HG03196 (cell line): ENCODE results near the gene TBCB.
"Not testable (repeated sequence)": the region's sequence is repeated elsewhere in the genome, so short reads cannot be mapped to it uniquely, and the experiment has no call there.

Experiments
- ATAC-seq: cut with Tn5 transposase; IDR thresholded peaks from one replicate; pipeline ENCODE4 v1.9.1; 2021; ENCODE audit not compliant: unreplicated experiment

The TBCB gene

GRCh38 chr19:36115453-36116343 is at the start of gene TBCB:
TSS of gene TBCB (plus strand) at chr19:36115468. CDS start at chr19:36115561, 93 bp downstream.
- ATAC-seq: no peak

GRCh38 chr19:36067681-36068080 is 47.6 kb upstream of the TBCB start:
- ATAC-seq: no peak

GRCh38 chr19:36068810-36069499 is 46.3 kb upstream of the TBCB start:
- ATAC-seq: not testable (repeated sequence)

GRCh38 chr19:36072081-36072480 is 43.2 kb upstream of the TBCB start:
- no peak for ATAC-seq

- ATAC-seq: no peak
Observed at GRCh38 chr19:36073121-36073876, 42.0 kb upstream of the TBCB start.

- ATAC-seq: no peak
Observed at GRCh38 chr19:36079389-36079945, 35.8 kb upstream of the TBCB start.

GRCh38 chr19:36081385-36081784 is 33.9 kb upstream of the TBCB start:
- no peak for ATAC-seq

GRCh38 chr19:36081894-36082293 is 33.4 kb upstream of the TBCB start:
- ATAC-seq: no peak

GRCh38 chr19:36082916-36083315 is 32.4 kb upstream of the TBCB start:
- ATAC-seq: no peak

GRCh38 chr19:36084231-36085009 is 30.8 kb upstream of the TBCB start:
- ATAC-seq: no peak

GRCh38 chr19:36086326-36086725 is 28.9 kb upstream of the TBCB start:
- no peak for ATAC-seq

- ATAC-seq: no peak
Observed at GRCh38 chr19:36089847-36090246, 25.4 kb upstream of the TBCB start.

- no peak for ATAC-seq
Observed at GRCh38 chr19:36090910-36091695, 24.2 kb upstream of the TBCB start.

GRCh38 chr19:36092566-36092965 is 22.7 kb upstream of the TBCB start:
- ATAC-seq: no peak

GRCh38 chr19:36093146-36093662 is 22.1 kb upstream of the TBCB start:
- no peak for ATAC-seq

- no peak for ATAC-seq
Observed at GRCh38 chr19:36093687-36094086, 21.6 kb upstream of the TBCB start.

- no peak for ATAC-seq
Observed at GRCh38 chr19:36097036-36097435, 18.2 kb upstream of the TBCB start.

- no peak for ATAC-seq
Observed at GRCh38 chr19:36099166-36099785, 16.0 kb upstream of the TBCB start.

- ATAC-seq: no peak
Observed at GRCh38 chr19:36100476-36100875, 14.8 kb upstream of the TBCB start.
